ENCODE data around the gene RD3L. TPM values are rescaled to one million over a fixed set of nuclear protein-coding genes. Genes with fewer than 3 reads are reported as not detected.

Gene RD3L
- total and polyA plus RNA-seq, 2 of the 13 experiments (the other 11 are each of a cell fraction or from before 2014, with no cell fraction given): not detected

- TF ChIP-seq ZNF512 (CRISPR knock-in tag; IDR thresholded peaks at IDR 0.05): no peak
- no peak for TF ChIP-seq ZNF776 (CRISPR knock-in tag; IDR thresholded peaks at IDR 0.05)
- TF ChIP-seq THRA (CRISPR knock-in tag; IDR thresholded peaks at IDR 0.05; ENCODE audit: borderline replicate concordance): no peak
- no peak for TF ChIP-seq ARID2 (CRISPR knock-in tag; IDR thresholded peaks at IDR 0.05; ENCODE audit: borderline replicate concordance)
- peak; percentile 54; the same call in 1 of the 2 replicates for TF ChIP-seq ZNF460 (CRISPR knock-in tag; IDR thresholded peaks at IDR 0.05; ENCODE audit: borderline replicate concordance)
- TF ChIP-seq CHD4 (IDR thresholded peaks at IDR 0.05; ENCODE audit: borderline replicate concordance, low read length): no peak
- no peak for TF ChIP-seq NFIB (CRISPR knock-in tag; IDR thresholded peaks at IDR 0.05; ENCODE audit: borderline replicate concordance)
- no peak for TF ChIP-seq ZNF530 (CRISPR knock-in tag; IDR thresholded peaks at IDR 0.05; ENCODE audit: low read depth)
- 0 out of 2 replicates have a peak, but pooled peaks have one; percentile 23 for TF ChIP-seq HOXD1 (CRISPR knock-in tag; IDR thresholded peaks at IDR 0.05)
- no peak for TF ChIP-seq SKI (IDR thresholded peaks at IDR 0.05; ENCODE audit: partially characterized antibody)
- TF ChIP-seq HMG20B (CRISPR knock-in tag; conservative IDR thresholded peaks at IDR 0.05): no peak
- TF ChIP-seq RXRA (CRISPR knock-in tag; IDR thresholded peaks at IDR 0.05): no peak
- no peak for TF ChIP-seq ZNF430 (CRISPR knock-in tag; IDR thresholded peaks at IDR 0.05)
- TF ChIP-seq TEF (CRISPR knock-in tag; IDR thresholded peaks at IDR 0.05): no peak
- TF ChIP-seq ZNF761 (CRISPR knock-in tag; conservative IDR thresholded peaks at IDR 0.05): no peak
- no peak for TF ChIP-seq NFAT5 (CRISPR knock-in tag; IDR thresholded peaks at IDR 0.05)
- no peak for TF ChIP-seq CBX1 (IDR thresholded peaks at IDR 0.05; ENCODE audit: low read depth)
- no peak for TF ChIP-seq RBFOX2 (IDR thresholded peaks at IDR 0.05; ENCODE audit: low read depth, low read length)
Measured at GRCh38 chr14:103930051-103930604, 12.2 kb downstream of the RD3L start (continued).
